IMR-90 (cell line): ENCODE measurements around the gene CD79B.

Experiments used
- BHLHE40 ChIP-seq: fragments of 150-350 bp; IDR thresholded peaks from 2 replicates; pipeline ENCODE4 v1.6.1; 2016; ENCODE audit warnings: mild to moderate bottlenecking, low read depth, low read length
- CTCF ChIP-seq: conservative IDR thresholded peaks from 2 replicates; pipeline ENCODE4 v1.5.1; 2012; ENCODE audit warnings: mild to moderate bottlenecking, low read depth, low read length, improper control_type of control experiment
- MXI1 ChIP-seq: IDR thresholded peaks from 2 replicates; pipeline ENCODE4 v1.6.1; 2012; ENCODE audit warnings: low read depth, mild to moderate bottlenecking, low read length, moderate library complexity, borderline replicate concordance
- POLR2A ChIP-seq: IDR thresholded peaks from 2 replicates; pipeline ENCODE4 v1.6.1; 2012; ENCODE audit warnings: mild to moderate bottlenecking, low read depth, low read length
- SMC3 ChIP-seq: fragments of 150-350 bp; IDR thresholded peaks from 2 replicates; pipeline ENCODE4 v1.6.1; 2016; ENCODE audit warnings: low read depth, mild to moderate bottlenecking, antibody characterized with exemption, low read length, moderate library complexity

DNA sequence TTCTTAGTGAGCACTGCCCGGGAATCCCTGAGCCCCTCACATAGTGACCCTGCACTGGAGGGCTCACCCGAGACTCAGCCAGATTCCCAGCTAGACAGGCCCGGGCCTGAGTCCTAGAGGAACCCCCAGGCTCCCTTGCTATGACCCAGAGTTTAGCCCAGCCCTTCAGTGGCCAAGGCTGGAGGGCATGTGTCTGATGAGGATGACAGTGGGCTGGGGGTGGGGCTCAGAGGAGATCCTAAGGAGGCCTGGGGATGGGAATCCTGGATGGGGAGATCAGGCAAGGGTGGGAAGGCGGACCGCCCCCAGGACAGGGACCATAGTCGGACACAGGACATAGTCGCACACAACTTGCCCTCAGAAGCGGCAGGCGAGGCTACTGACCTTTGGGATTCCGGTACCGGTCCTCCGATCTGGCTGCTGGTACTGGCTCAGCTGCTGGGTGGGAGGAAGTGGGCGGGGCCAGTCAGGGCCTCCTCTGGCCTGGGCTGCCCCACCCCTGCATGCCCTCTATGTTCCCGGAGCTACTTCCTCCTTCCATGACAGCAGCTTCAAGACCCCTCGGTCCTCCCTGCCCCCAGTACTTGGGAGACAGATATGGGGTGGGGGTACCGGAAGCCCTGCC, 1.1 kb downstream of the CD79B start:
- TF ChIP-seq BHLHE40 (no peak), CTCF (no peak), SMC3 (no peak), MXI1 (no peak), POLR2A (no peak)
